HCT116 (cell line): ENCODE data around the gene BHMT. TPM values are rescaled to one million over a fixed set of nuclear protein-coding genes. Genes with fewer than 3 reads are reported as not detected.

Source experiments
- ATAC-seq: fragments of 200-7000 bp; cut with Tn5 transposase; 2 replicates; pipeline ENCODE4 v1.9.1; 2020; ENCODE audit warnings: mild to moderate bottlenecking, moderate library complexity
- BruUV-seq: library from RNA; stranded (reverse); fragments of 400-500 nt; replicated peaks from 2 replicates; lab custom pipeline; 2021; lab: Mats Ljungman, UMichigan
- CTCF ChIA-PET: fragments of 300-600 bp; sonication (Branson Sonifier 250); formaldehyde crosslinking; loops from one replicate; lab custom pipeline; 2021; ENCODE audit warnings: antibody characterized with exemption; lab: Charles Lee
- POLR2A ChIA-PET: fragments of 300-600, 350-600 bp; sonication (Branson Sonifier 250); formaldehyde crosslinking; loops from one replicate; lab custom pipeline; 2021; ENCODE audit warnings: antibody characterized with exemption; lab: Charles Lee
- RAD21 ChIA-PET, 2 experiments: fragments of 300-600 bp; sonication (Branson Sonifier 250); formaldehyde crosslinking; loops; one replicate each; lab custom pipeline; 2023; ENCODE audit warnings: low total read pairs in 2 of 2; ENCODE audit not compliant: uncharacterized antibody in 2 of 2, unreplicated experiment in 2 of 2, low non-redundant PET in 1 of 2; lab: Charles Lee
- DNase-seq: peaks from one replicate; pipeline ENCODE4 v3.0.0-alpha.2; 2010; ENCODE audit warnings: low read depth, low spot score
- H2AFZ ChIP-seq: fragments of 200-600 bp; shearing (Covaris generic), sonication (generic); 2 replicates; pipeline ENCODE4 v1.6.1; 2017; ENCODE audit warnings: low read depth, mixed run types, mixed read lengths, antibody characterized with exemption, low read length; ENCODE audit not compliant: poor library complexity, severe bottlenecking
- H3K27ac ChIP-seq: 2 replicates; pipeline ENCODE4 v1.5.1; 2012; ENCODE audit warnings: low read depth, low read length
- H3K27me3 ChIP-seq: fragments of 200-600 bp; sonication (generic); 2 replicates; pipeline ENCODE4 v1.6.1; 2016; ENCODE audit warnings: mixed run types, low read length, mixed read lengths; ENCODE audit not compliant: insufficient read depth
- H3K36me3 ChIP-seq, 2 experiments: fragments of 200-500 bp in 1 of 2; fragments of 200-600 bp in 1 of 2; sonication (Bioruptor generic) in 1 of 2; sonication (generic) in 1 of 2; 2 replicates each; pipeline versions ENCODE4 v1.5.1 to v1.6.1; 2014 to 2016; ENCODE audit warnings: low read length in 2 of 2, inconsistent platforms in 1 of 2, mixed read lengths in 1 of 2, mixed run types in 1 of 2; ENCODE audit not compliant: insufficient read depth in 2 of 2, control insufficient read depth in 1 of 2
- H3K4me1 ChIP-seq, 2 experiments: fragments of 200-600 bp in 1 of 2; sonication (generic) in 1 of 2; 2 replicates each; pipeline versions ENCODE4 v1.5.1 to v1.6.1; 2012 to 2017; ENCODE audit warnings: low read length in 2 of 2, inconsistent platforms in 1 of 2, mild to moderate bottlenecking in 1 of 2, mixed read lengths in 1 of 2, mixed run types in 1 of 2, moderate library complexity in 1 of 2; ENCODE audit not compliant: insufficient read depth in 2 of 2, control insufficient read depth in 1 of 2
- H3K4me2 ChIP-seq: fragments of 200-600 bp; sonication (generic); 2 replicates; pipeline ENCODE4 v1.6.1; 2017; ENCODE audit warnings: mixed run types, low read length, mixed read lengths
- H3K4me3 ChIP-seq, 2 experiments: fragments of 200-600 bp in 1 of 2; sonication (generic) in 1 of 2; replicated peaks in 1 of 2; 2 replicates each; pipeline ENCODE4 v1.5.1; 2011 to 2016; ENCODE audit warnings: low read length in 2 of 2, control low read depth in 1 of 2, low read depth in 1 of 2, mild to moderate bottlenecking in 1 of 2, mixed read lengths in 1 of 2, mixed run types in 1 of 2
- H3K79me2 ChIP-seq: fragments of 200-600 bp; sonication (generic); 2 replicates; pipeline ENCODE4 v1.6.1; 2017; ENCODE audit warnings: mild to moderate bottlenecking, mixed run types, low read length, moderate library complexity, mixed read lengths; ENCODE audit not compliant: insufficient read depth
- H3K9ac ChIP-seq: fragments of 200-600 bp; sonication (generic); 2 replicates; pipeline ENCODE4 v1.6.1; 2016; ENCODE audit warnings: low read length, mixed read lengths
- H3K9me2 ChIP-seq: fragments of 200-600 bp; sonication (generic), shearing (Covaris generic); 2 replicates; pipeline ENCODE4 v1.6.1; 2017; ENCODE audit warnings: mixed run types, mild to moderate bottlenecking, moderate library complexity; ENCODE audit not compliant: insufficient read depth
- H3K9me3 ChIP-seq, 2 experiments: fragments of 200-500 bp in 1 of 2; fragments of 200-600 bp in 1 of 2; sonication (Bioruptor generic) in 1 of 2; sonication (generic) in 1 of 2; 2 replicates each; pipeline ENCODE4 v1.6.1; 2014 to 2017; ENCODE audit warnings: low read length in 2 of 2, mixed read lengths in 2 of 2, inconsistent platforms in 1 of 2, low read depth in 1 of 2, mild to moderate bottlenecking in 1 of 2, mixed run types in 1 of 2, moderate library complexity in 1 of 2; ENCODE audit not compliant: control insufficient read depth in 1 of 2, insufficient read depth in 1 of 2
- H4K20me1 ChIP-seq: fragments of 200-600 bp; sonication (generic), shearing (Covaris generic); 2 replicates; pipeline ENCODE4 v1.6.1; 2017; ENCODE audit warnings: mixed run types, mild to moderate bottlenecking, moderate library complexity; ENCODE audit not compliant: insufficient read depth
- ATF3 ChIP-seq: IDR thresholded peaks from 2 replicates; pipeline ENCODE4 v1.6.1; 2012
- CBX3 ChIP-seq: IDR thresholded peaks from 2 replicates; pipeline ENCODE4 v1.6.1; 2012; ENCODE audit warnings: low read depth
- CTCF ChIP-seq, 3 experiments: fragments of 200-600 bp in 1 of 3; sonication (generic) in 1 of 3; IDR thresholded peaks in 2 of 3; conservative IDR thresholded peaks in 1 of 3; 2 replicates each; pipeline ENCODE4 v1.5.1; 2012 to 2017; ENCODE audit warnings: low read depth in 2 of 3, low read length in 2 of 3, antibody characterized with exemption in 1 of 3, borderline replicate concordance in 1 of 3, control low read depth in 1 of 3, mild to moderate bottlenecking in 1 of 3, mixed read lengths in 1 of 3, mixed run types in 1 of 3, moderate library complexity in 1 of 3; ENCODE audit not compliant: insufficient read depth in 1 of 3
- EGR1 ChIP-seq: IDR thresholded peaks from 2 replicates; pipeline ENCODE4 v1.6.1; 2012; ENCODE audit warnings: low read depth
- ELF1 ChIP-seq: IDR thresholded peaks from 2 replicates; pipeline ENCODE4 v1.6.1; 2012; ENCODE audit warnings: low read depth, borderline replicate concordance
- EZH2phosphoT487 ChIP-seq: fragments of 200-600 bp; IDR thresholded peaks from 2 replicates; pipeline ENCODE4 v1.6.1; 2018; ENCODE audit warnings: antibody characterized with exemption, borderline replicate concordance
- JUND ChIP-seq: IDR thresholded peaks from 2 replicates; pipeline ENCODE4 v1.6.1; 2012
- POLR2AphosphoS5 ChIP-seq: IDR thresholded peaks from 2 replicates; pipeline ENCODE4 v1.6.1; 2011; ENCODE audit warnings: mild to moderate bottlenecking, low read depth, low read length, moderate library complexity
- SIN3A ChIP-seq: IDR thresholded peaks from 2 replicates; pipeline ENCODE4 v1.6.1; 2012; ENCODE audit warnings: low read depth
- YY1 ChIP-seq: IDR thresholded peaks from 2 replicates; pipeline ENCODE4 v1.6.1; 2011; ENCODE audit warnings: low read length, low read depth, moderate library complexity, mild to moderate bottlenecking; ENCODE audit not compliant: insufficient replicate concordance; ENCODE audit errors: extremely low read depth
- intact Hi-C: fragments of 100-400 bp; cut with micrococcal nuclease; formaldehyde crosslinking; loops from 2 replicates; pipeline ENCODE4 v1.10.0; 2022
- total RNA-seq: library from RNA; stranded (reverse); gene quantifications from one replicate; pipeline ENCODE4 v1.2.1, GENCODE V29; 2021; ENCODE audit not compliant: unreplicated experiment
- TF ChIP-seq, protein P1 (sequence below): IDR thresholded peaks from 2 replicates; pipeline ENCODE4 v1.6.1; 2011; ENCODE audit warnings: mild to moderate bottlenecking, low read length, moderate library complexity; ENCODE audit not compliant: insufficient replicate concordance; ENCODE audit errors: extremely low read depth
- TF ChIP-seq, protein P2 (sequence below): IDR thresholded peaks from 2 replicates; pipeline ENCODE4 v1.6.1; 2012; ENCODE audit warnings: low read depth

BHMT gene
- total RNA-seq, 1 experiment from 2014 or later: 0.44 TPM

DNA sequence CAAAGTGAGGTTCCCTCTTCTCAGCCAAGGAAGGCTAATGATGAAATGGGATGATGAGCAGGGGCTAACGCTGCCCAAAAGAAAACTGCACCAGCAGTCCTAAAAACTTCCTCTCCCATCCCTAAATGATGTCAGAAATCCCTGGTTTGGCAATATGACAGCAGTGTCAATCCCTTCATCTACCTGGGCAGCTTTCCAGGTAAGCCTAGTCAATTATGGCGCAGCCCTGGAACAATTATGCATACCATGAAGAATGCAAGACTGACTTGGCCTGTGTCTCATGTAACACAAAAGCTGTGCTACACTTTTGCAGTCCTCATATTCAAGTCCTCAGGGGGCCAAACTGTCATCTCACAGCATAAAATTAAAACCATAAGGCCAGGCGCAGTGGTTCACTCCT lies 49.2 kb upstream of the BHMT start:
- BruUV-seq: no TSS peak
- H3K9ac ChIP-seq: no peak overlapping the region

More for the DNA sequence above, 49.2 kb upstream of the BHMT start:
- no peak overlapping the region for H2AFZ ChIP-seq
- CTCF ChIA-PET: no interaction called here
- no peaks in the 10 kb centered on the region for H4K20me1 ChIP-seq
- no peak overlapping the region for H3K4me2 ChIP-seq
- no peaks in the 10 kb centered on the region for H3K36me3 ChIP-seq
- POLR2A ChIA-PET: no interaction called here
- no peaks in the 10 kb centered on the region for H3K79me2 ChIP-seq
- no peaks in the 10 kb centered on the region for H3K9me3 ChIP-seq
- intact Hi-C loops: no loop called here
- no peak for ATAC-seq
- DNase-seq: no peak
- no peaks in the 10 kb centered on the region; the same call in 1 of the 2 replicates for H3K9me2 ChIP-seq
- no peaks in the 10 kb centered on the region for H3K27me3 ChIP-seq
- RAD21 ChIA-PET: no interaction called here
- TF ChIP-seq POLR2AphosphoS5 (no peak), EZH2phosphoT487 (no peak), ATF3 (no peak), EGR1 (no peak), CBX3 (no peak), JUND (no peak), ELF1 (no peak), SIN3A (no peak), YY1 (no peak), CTCF (IDR thresholded peaks at IDR 0.05 in 2 of 3, conservative IDR thresholded peaks at IDR 0.05 in 1 of 3; ENCODE audit: borderline replicate concordance in 1 of 3, insufficient read depth in 1 of 3, low read depth in 2 of 3, low read length in 2 of 3) (no peak)
- TF ChIP-seq, protein P1, sequence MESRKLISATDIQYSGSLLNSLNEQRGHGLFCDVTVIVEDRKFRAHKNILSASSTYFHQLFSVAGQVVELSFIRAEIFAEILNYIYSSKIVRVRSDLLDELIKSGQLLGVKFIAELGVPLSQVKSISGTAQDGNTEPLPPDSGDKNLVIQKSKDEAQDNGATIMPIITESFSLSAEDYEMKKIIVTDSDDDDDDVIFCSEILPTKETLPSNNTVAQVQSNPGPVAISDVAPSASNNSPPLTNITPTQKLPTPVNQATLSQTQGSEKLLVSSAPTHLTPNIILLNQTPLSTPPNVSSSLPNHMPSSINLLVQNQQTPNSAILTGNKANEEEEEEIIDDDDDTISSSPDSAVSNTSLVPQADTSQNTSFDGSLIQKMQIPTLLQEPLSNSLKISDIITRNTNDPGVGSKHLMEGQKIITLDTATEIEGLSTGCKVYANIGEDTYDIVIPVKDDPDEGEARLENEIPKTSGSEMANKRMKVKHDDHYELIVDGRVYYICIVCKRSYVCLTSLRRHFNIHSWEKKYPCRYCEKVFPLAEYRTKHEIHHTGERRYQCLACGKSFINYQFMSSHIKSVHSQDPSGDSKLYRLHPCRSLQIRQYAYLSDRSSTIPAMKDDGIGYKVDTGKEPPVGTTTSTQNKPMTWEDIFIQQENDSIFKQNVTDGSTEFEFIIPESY: no peak
- TF ChIP-seq, protein P2, sequence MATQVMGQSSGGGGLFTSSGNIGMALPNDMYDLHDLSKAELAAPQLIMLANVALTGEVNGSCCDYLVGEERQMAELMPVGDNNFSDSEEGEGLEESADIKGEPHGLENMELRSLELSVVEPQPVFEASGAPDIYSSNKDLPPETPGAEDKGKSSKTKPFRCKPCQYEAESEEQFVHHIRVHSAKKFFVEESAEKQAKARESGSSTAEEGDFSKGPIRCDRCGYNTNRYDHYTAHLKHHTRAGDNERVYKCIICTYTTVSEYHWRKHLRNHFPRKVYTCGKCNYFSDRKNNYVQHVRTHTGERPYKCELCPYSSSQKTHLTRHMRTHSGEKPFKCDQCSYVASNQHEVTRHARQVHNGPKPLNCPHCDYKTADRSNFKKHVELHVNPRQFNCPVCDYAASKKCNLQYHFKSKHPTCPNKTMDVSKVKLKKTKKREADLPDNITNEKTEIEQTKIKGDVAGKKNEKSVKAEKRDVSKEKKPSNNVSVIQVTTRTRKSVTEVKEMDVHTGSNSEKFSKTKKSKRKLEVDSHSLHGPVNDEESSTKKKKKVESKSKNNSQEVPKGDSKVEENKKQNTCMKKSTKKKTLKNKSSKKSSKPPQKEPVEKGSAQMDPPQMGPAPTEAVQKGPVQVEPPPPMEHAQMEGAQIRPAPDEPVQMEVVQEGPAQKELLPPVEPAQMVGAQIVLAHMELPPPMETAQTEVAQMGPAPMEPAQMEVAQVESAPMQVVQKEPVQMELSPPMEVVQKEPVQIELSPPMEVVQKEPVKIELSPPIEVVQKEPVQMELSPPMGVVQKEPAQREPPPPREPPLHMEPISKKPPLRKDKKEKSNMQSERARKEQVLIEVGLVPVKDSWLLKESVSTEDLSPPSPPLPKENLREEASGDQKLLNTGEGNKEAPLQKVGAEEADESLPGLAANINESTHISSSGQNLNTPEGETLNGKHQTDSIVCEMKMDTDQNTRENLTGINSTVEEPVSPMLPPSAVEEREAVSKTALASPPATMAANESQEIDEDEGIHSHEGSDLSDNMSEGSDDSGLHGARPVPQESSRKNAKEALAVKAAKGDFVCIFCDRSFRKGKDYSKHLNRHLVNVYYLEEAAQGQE: no peak
- no peak overlapping the region for H3K4me3 ChIP-seq
- no peaks in the 10 kb centered on the region for H3K4me1 ChIP-seq
- H3K27ac ChIP-seq: no peak overlapping the region
